ENCODE results near the gene TTC7B.
"Not testable (repeated sequence)": the region's sequence is repeated elsewhere in the genome, so short reads cannot be mapped to it uniquely, and the experiment has no call there.

TTC7B gene

DNA sequence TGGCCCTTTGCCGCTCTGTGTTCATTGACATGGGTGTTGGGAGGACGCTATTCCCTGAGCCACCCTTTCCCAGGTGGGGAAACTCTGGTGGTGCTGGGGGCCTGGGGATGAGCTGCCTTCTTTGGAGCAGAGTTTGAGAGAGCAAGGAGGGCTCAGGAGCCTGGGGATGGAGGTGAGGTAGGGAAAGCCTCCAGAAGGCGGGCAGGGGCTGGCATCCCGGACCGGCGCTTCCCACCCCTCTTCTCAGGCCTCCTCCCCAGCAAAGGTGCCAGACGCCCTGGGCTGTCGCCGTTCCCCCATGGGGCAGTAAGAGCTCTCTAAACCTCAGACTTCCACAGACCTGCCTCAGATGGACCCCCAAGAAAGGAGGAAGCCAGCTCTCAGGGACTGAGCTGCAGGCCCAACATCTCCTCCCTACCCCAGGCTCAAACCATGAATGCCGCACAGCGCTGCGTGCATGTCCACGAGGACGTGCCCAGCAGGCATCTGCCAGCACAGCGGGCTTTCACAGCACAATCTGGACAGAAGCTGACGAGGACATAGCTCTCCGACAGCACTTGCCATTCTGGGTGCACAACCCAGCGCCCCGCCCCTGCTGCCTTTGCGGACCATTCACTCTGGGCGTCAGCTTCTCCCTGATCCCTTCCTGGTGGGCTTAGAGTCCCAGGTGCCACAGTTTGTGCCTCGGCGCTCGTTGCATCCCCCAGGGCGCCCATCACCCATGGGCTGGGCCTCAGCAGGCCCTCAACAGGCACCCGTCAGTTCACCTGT, 14.9 kb upstream of the TTC7B start:
- DNase-seq (ENCODE audit: low read depth) = no peak

GRCh38 chr14:90829677-90830076, 13.4 kb upstream of the TTC7B start:
- no peak for DNase-seq (ENCODE audit: low read depth)

DNA sequence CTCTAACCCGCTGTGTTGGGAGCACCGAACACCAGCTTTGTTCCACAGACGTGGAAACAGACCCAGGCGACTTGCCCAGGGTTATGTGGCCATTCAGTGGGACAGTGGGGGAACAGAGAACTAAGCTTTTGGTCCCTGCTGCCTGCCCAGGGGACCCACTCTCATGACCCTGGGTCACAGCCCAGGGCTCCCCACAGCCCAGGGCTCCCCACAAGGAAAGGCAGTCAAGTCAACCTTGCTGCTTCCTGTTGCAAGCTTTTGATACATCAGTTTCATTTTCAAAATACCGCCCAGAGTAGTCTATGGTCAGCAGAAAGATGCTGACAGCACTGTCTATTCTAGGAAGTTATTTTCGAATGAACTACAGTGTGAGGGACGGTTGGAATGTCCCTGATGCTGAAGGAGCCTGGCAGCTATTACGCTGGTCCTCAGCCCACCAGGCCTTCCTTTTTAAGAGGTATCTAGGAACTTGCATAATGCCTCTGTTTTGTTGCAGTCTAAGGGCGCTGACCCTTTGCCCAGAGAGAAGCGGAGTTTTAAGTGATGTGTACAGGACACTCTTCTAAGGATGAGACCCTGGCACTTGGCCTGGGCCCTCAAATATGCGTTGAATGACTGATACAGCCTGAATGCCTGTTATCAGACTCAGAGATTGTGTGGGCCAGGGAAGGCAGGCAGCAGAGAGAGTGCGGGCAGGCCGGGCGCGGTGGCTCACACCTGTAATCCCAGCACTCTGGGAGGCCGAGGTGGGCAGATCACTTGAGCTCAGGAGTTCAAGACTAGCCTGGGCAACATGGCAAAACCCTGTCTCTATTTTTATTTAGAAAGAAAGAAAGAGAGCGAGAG, 12.6 kb upstream of the TTC7B start:
- no peak for DNase-seq (ENCODE audit: low read depth)

DNA sequence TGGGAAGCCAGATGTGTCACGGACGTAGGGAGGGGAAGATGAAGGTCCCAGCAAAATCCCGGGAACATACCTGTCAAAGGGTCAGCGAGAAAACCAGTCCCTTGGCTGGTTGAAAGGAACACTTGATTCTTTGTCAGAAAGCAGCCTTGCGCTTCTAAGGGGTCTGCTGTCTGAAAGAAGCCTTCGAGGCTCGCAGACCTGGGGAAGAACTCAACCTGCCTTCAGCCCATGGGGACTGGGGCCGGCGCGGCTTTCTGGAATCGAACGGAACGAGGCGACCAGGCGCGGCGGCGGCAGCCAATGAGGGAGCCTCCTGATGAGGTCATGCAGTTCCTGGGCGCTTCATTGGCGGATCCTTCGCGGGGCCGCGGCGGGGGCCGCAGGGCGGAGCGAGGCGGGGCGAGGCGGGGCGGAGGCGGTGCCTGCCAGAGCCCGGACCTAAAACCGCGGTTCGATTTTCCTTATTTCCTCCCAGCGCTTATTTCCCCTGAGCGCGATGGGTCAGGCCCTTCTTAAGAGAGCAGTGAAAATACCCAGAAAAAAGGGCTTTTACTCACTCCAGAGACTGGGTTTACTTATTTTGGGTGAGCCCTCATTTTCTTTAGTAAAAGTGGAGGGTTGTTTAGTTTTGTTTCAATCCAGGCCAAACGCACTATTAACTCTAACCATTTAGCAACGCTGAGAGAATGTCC, 11.8 kb upstream of the TTC7B start:
- peak; percentile 81 for DNase-seq (ENCODE audit: low read depth)

DNA sequence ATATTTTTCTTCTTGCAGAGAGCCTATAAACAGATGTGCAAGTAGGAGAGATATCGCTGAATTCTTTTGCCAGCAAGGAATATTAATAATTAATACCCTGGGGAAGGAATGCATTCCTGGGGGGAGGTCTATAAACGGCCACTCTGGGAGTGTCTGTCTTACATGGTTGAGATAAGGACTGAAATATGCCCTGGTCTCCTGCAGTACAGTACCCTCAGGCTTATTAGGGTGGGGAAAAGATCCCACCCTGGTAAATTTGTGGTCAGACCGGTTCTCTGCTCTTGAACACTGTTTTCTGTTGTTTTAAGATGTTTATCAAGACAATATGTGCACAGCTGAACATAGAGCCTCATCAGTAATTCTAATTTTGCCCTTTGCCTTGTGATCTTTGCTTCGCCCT, 7.3 kb upstream of the TTC7B start:
- DNase-seq (ENCODE audit: low read depth) = not testable (repeated sequence)

DNA sequence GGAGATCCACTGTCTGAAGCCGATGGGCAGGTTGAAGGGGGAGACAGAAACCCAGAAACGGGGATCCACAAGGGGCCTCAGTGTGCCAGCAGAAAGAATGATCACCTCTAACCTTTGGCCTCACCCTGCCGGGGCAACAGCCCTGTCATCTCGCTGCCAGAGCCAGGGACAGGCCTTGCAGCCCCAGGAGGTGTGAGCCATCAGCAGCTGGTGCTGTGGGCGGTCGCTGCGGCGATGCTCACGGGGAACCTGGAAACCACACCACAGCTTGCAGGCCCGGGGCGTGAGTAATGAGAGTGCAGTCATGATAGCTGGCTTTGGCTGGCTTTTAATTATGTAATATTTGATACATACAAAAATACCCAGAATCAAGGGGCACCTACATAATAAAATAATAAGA, 4.7 kb upstream of the TTC7B start:
- peak; percentile 56 for DNase-seq (ENCODE audit: low read depth)

GRCh38 chr14:90819734-90820393, 3.6 kb upstream of the TTC7B start:
- no peak for DNase-seq (ENCODE audit: low read depth)

- no peak for DNase-seq (ENCODE audit: low read depth)
These were observed 2.5 kb upstream of the TTC7B start for GRCh38 chr14:90818715-90819114.

DNA sequence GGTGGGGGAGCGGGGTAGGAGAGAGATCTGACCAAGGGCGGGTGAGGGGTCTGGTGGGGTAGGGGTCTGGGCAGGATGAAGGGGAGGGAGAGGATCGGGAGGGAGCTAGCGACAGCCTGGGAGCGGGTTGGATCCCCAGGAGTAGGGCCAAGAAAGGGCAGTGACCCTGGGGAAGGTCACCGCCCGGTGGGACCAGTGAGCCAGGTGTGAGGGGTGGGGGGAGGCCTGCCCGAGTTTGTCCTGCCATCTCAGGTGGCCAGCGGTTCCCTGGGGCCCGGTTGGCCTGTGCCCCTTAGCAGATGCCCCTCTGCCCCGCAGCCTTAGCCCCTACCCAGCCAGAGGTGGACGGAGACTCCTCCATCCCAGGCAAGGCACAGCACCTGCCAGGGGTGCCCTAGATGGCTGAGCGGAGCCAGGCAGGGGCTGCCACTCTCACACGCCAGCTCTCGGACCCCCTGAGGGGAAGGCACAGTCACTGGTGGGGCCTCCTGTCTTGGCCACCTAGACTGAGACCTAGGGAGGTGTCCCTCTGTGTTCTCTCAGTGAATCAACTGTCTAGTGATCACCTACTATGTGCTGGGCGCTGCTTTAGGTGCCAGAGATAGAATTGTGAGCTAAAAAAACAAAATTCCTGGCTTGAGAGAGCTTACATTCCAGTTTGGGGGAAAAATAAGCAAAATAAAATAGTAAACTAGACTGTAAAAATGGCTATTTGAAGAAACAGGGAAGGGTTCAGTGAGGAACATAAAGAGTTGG, 629 bp upstream of the TTC7B start:
- no peak for DNase-seq (ENCODE audit: low read depth)

GRCh38 chr14:90815572-90815821, 733 bp downstream of the TTC7B start:
- no peak for DNase-seq (ENCODE audit: low read depth)

- DNase-seq (ENCODE audit: low read depth) = no peak
These were observed 1.2 kb downstream of the TTC7B start for GRCh38 chr14:90814806-90815571.

GRCh38 chr14:90813442-90813841, 2.8 kb downstream of the TTC7B start:
- no peak for DNase-seq (ENCODE audit: low read depth)

- no peak for DNase-seq (ENCODE audit: low read depth)
These were observed 4.1 kb downstream of the TTC7B start for GRCh38 chr14:90812109-90812508.

DNA sequence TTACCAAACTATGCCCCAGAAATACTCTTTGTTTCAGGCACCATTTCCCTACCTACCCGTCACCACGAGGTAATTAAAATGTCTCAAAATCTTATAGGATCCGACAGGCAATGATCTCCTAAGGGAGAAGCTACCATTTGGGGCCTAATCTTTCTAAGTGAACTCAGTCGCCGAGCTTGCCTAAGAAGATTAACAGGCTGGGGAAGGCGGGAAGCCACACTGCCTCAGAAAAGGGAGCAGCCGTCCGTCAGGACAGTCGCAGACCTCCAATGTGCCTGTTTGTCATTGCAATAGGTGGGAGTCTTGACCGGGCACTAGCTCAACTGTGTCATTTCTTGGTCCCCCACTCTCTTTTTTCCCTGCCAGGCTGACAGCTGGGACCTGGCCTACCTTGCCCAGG, 4.6 kb downstream of the TTC7B start:
- DNase-seq (ENCODE audit: low read depth) = no peak

DNA sequence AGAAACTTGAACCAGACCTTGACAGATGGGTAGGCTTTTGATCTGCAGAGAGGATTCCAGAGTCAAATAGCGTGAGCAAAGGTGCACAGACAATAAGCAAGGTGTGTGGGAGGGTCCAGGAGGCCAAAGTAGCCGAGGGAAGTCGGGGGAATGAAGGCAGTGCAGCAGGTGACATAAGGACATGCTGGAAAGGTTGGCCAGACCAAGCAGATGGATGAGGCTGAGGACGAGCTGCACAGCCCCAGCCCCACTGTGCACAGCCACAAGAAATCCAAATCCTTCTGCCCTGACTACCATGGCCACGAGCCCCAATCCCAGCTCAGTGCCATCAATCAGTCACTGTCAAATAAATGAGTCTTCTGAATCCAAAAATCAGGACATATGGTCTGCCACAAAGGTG, 5.4 kb downstream of the TTC7B start:
- no peak for DNase-seq (ENCODE audit: low read depth)

GRCh38 chr14:90809530-90810312, 6.5 kb downstream of the TTC7B start:
- DNase-seq (ENCODE audit: low read depth) = no peak

- DNase-seq (ENCODE audit: low read depth) = no peak
These were observed 7.3 kb downstream of the TTC7B start for GRCh38 chr14:90808759-90809529.

DNA sequence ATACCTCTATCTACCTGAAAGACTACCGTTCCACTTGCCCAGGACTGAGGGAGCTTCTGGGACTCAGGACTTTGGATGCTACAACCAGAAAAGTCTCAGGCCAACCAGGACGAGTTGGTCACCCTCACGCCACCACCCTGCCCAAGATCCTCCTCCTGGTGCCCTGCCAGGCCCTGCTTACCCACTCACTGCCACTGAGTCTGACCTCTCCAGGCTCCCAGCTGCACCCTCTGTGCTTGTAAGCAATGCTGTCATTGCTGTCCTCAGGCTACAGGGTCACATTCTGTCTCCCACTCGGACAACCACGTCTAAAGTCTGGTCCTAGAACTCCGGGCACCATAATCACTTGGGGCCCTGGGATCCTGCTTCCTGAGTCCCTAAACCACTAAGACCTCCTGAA, 9.2 kb downstream of the TTC7B start:
- DNase-seq (ENCODE audit: low read depth) = no peak

Data from T-helper 22 cell (primary cell).